Keratinocyte (primary cell): ENCODE results near the gene PSMD8. TPM values are rescaled to one million over a fixed set of nuclear protein-coding genes. Genes with fewer than 3 reads are reported as not detected.

Source experiments
- DNase-seq: peaks from one replicate; pipeline ENCODE4 v3.0.0-alpha.2; 2011; ENCODE audit warnings: low read depth, missing footprints, low spot score
- FAIRE-seq: peaks from 2 replicates; lab custom pipeline; 2011; peaks lifted over from hg19 to GRCh38; lab: Jason Lieb, UNC
- H2AFZ ChIP-seq: 2 replicates; pipeline ENCODE4 v1.6.0; 2012; ENCODE audit warnings: low read length, control low read depth, inconsistent platforms; ENCODE audit not compliant: control insufficient read depth
- H3K27ac ChIP-seq: 2 replicates; pipeline ENCODE4 v1.5.1; 2011; ENCODE audit warnings: low read length; ENCODE audit not compliant: control insufficient read depth, insufficient read depth
- H3K27me3 ChIP-seq: 3 replicates; pipeline ENCODE4 v1.6.0; 2011; ENCODE audit warnings: low read length; ENCODE audit not compliant: control insufficient read depth, insufficient read depth; ENCODE audit errors: extremely low read depth
- H3K36me3 ChIP-seq, 2 experiments: 2 replicates in 1 of 2; 3 replicates in 1 of 2; pipeline ENCODE4 v1.5.1; 2011; ENCODE audit warnings: low read length in 2 of 2, mild to moderate bottlenecking in 1 of 2; ENCODE audit not compliant: control insufficient read depth in 2 of 2, insufficient read depth in 2 of 2; ENCODE audit errors: extremely low read depth in 1 of 2
- H3K4me1 ChIP-seq: 3 replicates; pipeline ENCODE4 v1.5.1; 2011; ENCODE audit warnings: low read length; ENCODE audit not compliant: control insufficient read depth, insufficient read depth; ENCODE audit errors: extremely low read depth
- H3K4me2 ChIP-seq: 3 replicates; pipeline ENCODE4 v1.6.0; 2011; ENCODE audit warnings: low read depth, low read length; ENCODE audit not compliant: control insufficient read depth, insufficient read depth; ENCODE audit errors: extremely low read depth
- H3K4me3 ChIP-seq, 3 experiments: fragments of 200-600 bp in 1 of 3; sonication (generic) in 1 of 3; 2 replicates in 2 of 3; 3 replicates in 1 of 3; pipeline ENCODE4 v1.5.1; 2011 to 2016; ENCODE audit warnings: low read length in 3 of 3, mild to moderate bottlenecking in 3 of 3, control low read depth in 2 of 3, inconsistent platforms in 1 of 3, low read depth in 1 of 3, mixed read lengths in 1 of 3, mixed run types in 1 of 3, moderate library complexity in 1 of 3; ENCODE audit not compliant: control insufficient read depth in 2 of 3, insufficient read depth in 2 of 3; ENCODE audit errors: extremely low read depth in 1 of 3
- H3K79me2 ChIP-seq: 2 replicates; pipeline ENCODE4 v1.6.0; 2012; ENCODE audit warnings: low read length; ENCODE audit not compliant: control insufficient read depth, insufficient read depth
- H3K9ac ChIP-seq: 3 replicates; pipeline ENCODE4 v1.6.0; 2011; ENCODE audit warnings: low read length; ENCODE audit not compliant: control insufficient read depth, insufficient read depth; ENCODE audit errors: extremely low read depth
- H3K9me1 ChIP-seq: 3 replicates; pipeline ENCODE4 v1.6.0; 2011; ENCODE audit warnings: low read length; ENCODE audit not compliant: control insufficient read depth, insufficient read depth; ENCODE audit errors: extremely low read depth
- H3K9me3 ChIP-seq: 2 replicates; pipeline ENCODE4 v1.5.1; 2012; ENCODE audit warnings: low read depth, low read length; ENCODE audit not compliant: control insufficient read depth
- H4K20me1 ChIP-seq: 3 replicates; pipeline ENCODE4 v1.6.0; 2011; ENCODE audit warnings: low read length; ENCODE audit not compliant: control insufficient read depth, insufficient read depth; ENCODE audit errors: extremely low read depth
- CTCF ChIP-seq, 3 experiments: IDR thresholded peaks in 1 of 3; conservative IDR thresholded peaks in 1 of 3; optimal IDR thresholded peaks in 1 of 3; 2 replicates in 2 of 3; 3 replicates in 1 of 3; pipeline versions ENCODE3 to v1.5.1; 2011; ENCODE audit warnings: low read length in 3 of 3, mild to moderate bottlenecking in 3 of 3, moderate library complexity in 2 of 3, control low read depth in 1 of 3, inconsistent platforms in 1 of 3; ENCODE audit not compliant: insufficient read depth in 2 of 3; ENCODE audit errors: extremely low read depth in 1 of 3
- EZH2 ChIP-seq: IDR thresholded peaks from one replicate; pipeline ENCODE4 v1.6.1; 2012; ENCODE audit warnings: inconsistent platforms, mild to moderate bottlenecking, low read length, moderate library complexity
- dilution Hi-C: fragments of 300-500 bp; cut with MboI; formaldehyde crosslinking; loops from one replicate; pipeline ENCODE4 v1.7.0; 2020; ENCODE audit warnings: low sequenced_read_pairs; ENCODE audit not compliant: extremely low pct_ligation_motif_present
- polyA plus RNA-seq, 5 experiments: library from polyadenylated mRNA; depleted of rRNA in 3 of 5; stranded (reverse) in 3 of 5; stranded (forward) in 1 of 5; unstranded in 1 of 5; fragments of >200 nt; gene quantifications; 1 replicate in 1 of 5; 2 replicates in 3 of 5; 3 replicates in 1 of 5; pipeline versions ENCODE4 v1.2.1 to v1.2.3, GENCODE V29; 2011 to 2012; ENCODE audit warnings: missing spikeins in 2 of 5, low read depth in 1 of 5, low replicate concordance in 1 of 5

The PSMD8 gene
- polyA plus RNA-seq, 1 donor (not counting 4 experiments of a cell fraction or from before 2014, with no cell fraction given), result 346 TPM

GRCh38 chr19:38404858-38405257 lies 30.5 kb downstream of the PSMD8 start:
- no peak for FAIRE-seq
- dilution Hi-C loops, result no loop called here

GRCh38 chr19:38405276-38405675 lies 30.9 kb downstream of the PSMD8 start:
- no peak for FAIRE-seq
- dilution Hi-C loops, result no loop called here

More at GRCh38 chr19:38404858-38405257, 30.5 kb downstream of the PSMD8 start:
- H3K79me2 ChIP-seq, result no peaks in the 10 kb centered on the region
- H3K27ac ChIP-seq, result no peak overlapping the region
- DNase-seq, result no peak
- H3K27me3 ChIP-seq, result no peaks in the 10 kb centered on the region
- no peak overlapping the region for H3K4me3 ChIP-seq
- H3K4me1 ChIP-seq, result peaks cover 4% of the 10 kb centered on the region
- no peaks in the 10 kb centered on the region for H3K9me1 ChIP-seq
- H2AFZ ChIP-seq, result no peak overlapping the region
- H3K9me3 ChIP-seq, result no peaks in the 10 kb centered on the region
- no peak overlapping the region for H3K4me2 ChIP-seq
- H4K20me1 ChIP-seq, result no peaks in the 10 kb centered on the region
- peaks cover 0 to 4% of the 10 kb centered on the region in 2 experiments for H3K36me3 ChIP-seq
- no peak overlapping the region for H3K9ac ChIP-seq
- TF ChIP-seq EZH2 (no peak), CTCF (optimal IDR thresholded peaks at IDR 0.05 in 1 of 3, IDR thresholded peaks at IDR 0.05 in 1 of 3, conservative IDR thresholded peaks at IDR 0.05 in 1 of 3; ENCODE audit: extremely low read depth in 1 of 3, insufficient read depth in 2 of 3, low read length in 3 of 3) (no peak)

More at GRCh38 chr19:38405276-38405675, 30.9 kb downstream of the PSMD8 start:
- H3K4me1 ChIP-seq, result peaks cover 4% of the 10 kb centered on the region
- H3K27me3 ChIP-seq, result no peaks in the 10 kb centered on the region
- H2AFZ ChIP-seq, result no peak overlapping the region
- H3K79me2 ChIP-seq, result no peaks in the 10 kb centered on the region
- peaks cover 0 to 4% of the 10 kb centered on the region in 2 experiments for H3K36me3 ChIP-seq
- no peak overlapping the region for H3K4me3 ChIP-seq
- no peak overlapping the region for H3K27ac ChIP-seq
- no peak overlapping the region for H3K9ac ChIP-seq
- DNase-seq, result no peak
- TF ChIP-seq EZH2, result no peak
- TF ChIP-seq CTCF (optimal IDR thresholded peaks at IDR 0.05 in 1 of 3, IDR thresholded peaks at IDR 0.05 in 1 of 3, conservative IDR thresholded peaks at IDR 0.05 in 1 of 3; ENCODE audit: extremely low read depth in 1 of 3, insufficient read depth in 2 of 3, low read length in 3 of 3), result no peak
- no peaks in the 10 kb centered on the region for H3K9me3 ChIP-seq
- H3K9me1 ChIP-seq, result no peaks in the 10 kb centered on the region
- H4K20me1 ChIP-seq, result no peaks in the 10 kb centered on the region
- no peak overlapping the region for H3K4me2 ChIP-seq
